Uterus (tissue), 2 donors: ENCODE results near the gene CHST8.

Experiments
- POLR2A ChIP-seq, 2 donors: fragments of 450-650 bp; IDR thresholded peaks; one replicate each; pipeline ENCODE4 v1.6.1; 2016; ENCODE audit warnings: antibody characterized with exemption in 2 of 2, mild to moderate bottlenecking in 1 of 2, moderate library complexity in 1 of 2
- TF ChIP-seq, protein P1 (sequence below), 4 experiments: fragments of 200-600 bp in 2 of 4; fragments of 450-650 bp in 2 of 4; sonication (generic) in 2 of 4; IDR thresholded peaks; one replicate each; pipeline ENCODE4 v1.5.1; 2016 to 2019; ENCODE audit warnings: antibody characterized with exemption in 4 of 4, mild to moderate bottlenecking in 2 of 4, moderate library complexity in 1 of 4

DNA sequence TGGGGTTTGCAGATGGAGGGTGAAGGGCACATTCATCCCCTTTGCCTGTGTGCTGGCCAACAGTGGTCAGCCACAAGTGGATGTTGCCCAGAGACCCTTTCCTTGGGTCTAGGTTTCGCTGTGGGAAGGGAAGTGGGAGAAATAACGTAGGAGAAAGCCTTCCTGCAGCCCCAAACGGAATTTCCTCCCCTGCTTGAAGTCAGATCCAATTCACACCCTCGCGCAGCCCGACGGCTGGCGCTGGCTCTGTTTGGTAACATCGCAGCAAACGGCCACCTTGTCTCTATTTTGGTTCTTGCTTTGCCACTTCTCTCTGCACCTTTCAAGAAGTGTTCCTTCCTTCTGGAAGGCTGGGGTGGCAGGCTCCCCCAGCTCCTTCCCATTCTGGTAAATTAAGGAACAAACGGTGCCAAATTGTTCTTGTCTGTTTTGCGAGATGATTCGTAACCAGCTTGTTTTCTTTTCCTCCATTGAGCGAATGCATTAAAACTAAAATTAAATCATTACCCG, 45.4 kb downstream of the CHST8 start:
- TF ChIP-seq, protein P1, sequence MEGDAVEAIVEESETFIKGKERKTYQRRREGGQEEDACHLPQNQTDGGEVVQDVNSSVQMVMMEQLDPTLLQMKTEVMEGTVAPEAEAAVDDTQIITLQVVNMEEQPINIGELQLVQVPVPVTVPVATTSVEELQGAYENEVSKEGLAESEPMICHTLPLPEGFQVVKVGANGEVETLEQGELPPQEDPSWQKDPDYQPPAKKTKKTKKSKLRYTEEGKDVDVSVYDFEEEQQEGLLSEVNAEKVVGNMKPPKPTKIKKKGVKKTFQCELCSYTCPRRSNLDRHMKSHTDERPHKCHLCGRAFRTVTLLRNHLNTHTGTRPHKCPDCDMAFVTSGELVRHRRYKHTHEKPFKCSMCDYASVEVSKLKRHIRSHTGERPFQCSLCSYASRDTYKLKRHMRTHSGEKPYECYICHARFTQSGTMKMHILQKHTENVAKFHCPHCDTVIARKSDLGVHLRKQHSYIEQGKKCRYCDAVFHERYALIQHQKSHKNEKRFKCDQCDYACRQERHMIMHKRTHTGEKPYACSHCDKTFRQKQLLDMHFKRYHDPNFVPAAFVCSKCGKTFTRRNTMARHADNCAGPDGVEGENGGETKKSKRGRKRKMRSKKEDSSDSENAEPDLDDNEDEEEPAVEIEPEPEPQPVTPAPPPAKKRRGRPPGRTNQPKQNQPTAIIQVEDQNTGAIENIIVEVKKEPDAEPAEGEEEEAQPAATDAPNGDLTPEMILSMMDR (IDR thresholded peaks at IDR 0.05) = no peak
- no peak for TF ChIP-seq POLR2A (IDR thresholded peaks at IDR 0.05)
